Measurements from ENCODE around the gene HSPA8. TPM values are rescaled to one million over a fixed set of nuclear protein-coding genes. Genes with fewer than 3 reads are reported as not detected.

HSPA8 gene
- total and polyA plus RNA-seq, 2 experiments from 2014 or later = 826 to 2,903 TPM

GRCh38 chr11:123080015-123080414 lies 18.1 kb upstream of the HSPA8 start:
- H3F3A ChIP-seq (replicated peaks; ENCODE audit: low read depth) = no peaks in the 10 kb centered on the region
- no peak overlapping the region for H3K4me3 ChIP-seq
- no peak for TF ChIP-seq ZNF114 (CRISPR knock-in tag; IDR thresholded peaks at IDR 0.05)
- no peak for TF ChIP-seq REST (IDR thresholded peaks at IDR 0.05; ENCODE audit: unreplicated experiment)
- TF ChIP-seq EZH2 (IDR thresholded peaks at IDR 0.05; ENCODE audit: low read depth, unreplicated experiment) = no peak
- no peak for TF ChIP-seq ZNF331 (CRISPR knock-in tag; IDR thresholded peaks at IDR 0.05; ENCODE audit: low read depth)
- TF ChIP-seq CREB1 (CRISPR knock-in tag; IDR thresholded peaks at IDR 0.05; ENCODE audit: low read depth) = no peak
- TF ChIP-seq JUNB (IDR thresholded peaks at IDR 0.05; ENCODE audit: unreplicated experiment) = no peak
- TF ChIP-seq POLR2AphosphoS5 (IDR thresholded peaks at IDR 0.05; ENCODE audit: low read depth) = no peak
- no peak for TF ChIP-seq ZNF462 (CRISPR knock-in tag; IDR thresholded peaks at IDR 0.05)
- no peak for TF ChIP-seq STAT1 (IDR thresholded peaks at IDR 0.05; ENCODE audit: unreplicated experiment)
- TF ChIP-seq NANOG (IDR thresholded peaks at IDR 0.05; ENCODE audit: borderline replicate concordance) = no peak
- TF ChIP-seq CTCF (conservative IDR thresholded peaks at IDR 0.05; ENCODE audit: low read depth in 2 of 2) = no peak
- H3K27ac Mint-ChIP-seq = no peak overlapping the region
- no peaks in the 10 kb centered on the region for H3K9me3 Mint-ChIP-seq
- no peaks in the 10 kb centered on the region for H3K4me1 ChIP-seq (ENCODE audit: insufficient read depth)
- no peak overlapping the region for H2AFZ ChIP-seq
- H3K79me2 ChIP-seq (replicated peaks; ENCODE audit: insufficient read depth) = no peaks in the 10 kb centered on the region
- DNase-seq (ENCODE audit: low spot score) (no peak), ATAC-seq (no peak)
- H3K4me3 Mint-ChIP-seq = no peak overlapping the region
- no peaks in the 10 kb centered on the region for H3K27me3 Mint-ChIP-seq (ENCODE audit: insufficient read depth, low read depth, poor library complexity)
- H3K4me1 Mint-ChIP-seq = no peaks in the 10 kb centered on the region
- H4K20me1 ChIP-seq (replicated peaks; ENCODE audit: insufficient read depth) = peaks cover 4% of the 10 kb centered on the region; the same call in 1 of the 2 replicates
- H3K27me3 ChIP-seq (ENCODE audit: insufficient read depth) = no peaks in the 10 kb centered on the region
- H3K36me3 ChIP-seq (ENCODE audit: insufficient read depth) = no peaks in the 10 kb centered on the region; the same call in 1 of the 2 replicates
- H3K36me3 Mint-ChIP-seq (ENCODE audit: low read depth) = peaks cover 10% of the 10 kb centered on the region; the same call in 2 of the 3 replicates
- no peaks in the 10 kb centered on the region for H3K9me2 ChIP-seq (ENCODE audit: insufficient read depth)
- H3K4me2 ChIP-seq = no peak overlapping the region
- H3K27ac ChIP-seq (ENCODE audit: low read depth) = no peak overlapping the region
